Measurements from ENCODE around the gene FUNDC2.

Gene FUNDC2

DNA sequence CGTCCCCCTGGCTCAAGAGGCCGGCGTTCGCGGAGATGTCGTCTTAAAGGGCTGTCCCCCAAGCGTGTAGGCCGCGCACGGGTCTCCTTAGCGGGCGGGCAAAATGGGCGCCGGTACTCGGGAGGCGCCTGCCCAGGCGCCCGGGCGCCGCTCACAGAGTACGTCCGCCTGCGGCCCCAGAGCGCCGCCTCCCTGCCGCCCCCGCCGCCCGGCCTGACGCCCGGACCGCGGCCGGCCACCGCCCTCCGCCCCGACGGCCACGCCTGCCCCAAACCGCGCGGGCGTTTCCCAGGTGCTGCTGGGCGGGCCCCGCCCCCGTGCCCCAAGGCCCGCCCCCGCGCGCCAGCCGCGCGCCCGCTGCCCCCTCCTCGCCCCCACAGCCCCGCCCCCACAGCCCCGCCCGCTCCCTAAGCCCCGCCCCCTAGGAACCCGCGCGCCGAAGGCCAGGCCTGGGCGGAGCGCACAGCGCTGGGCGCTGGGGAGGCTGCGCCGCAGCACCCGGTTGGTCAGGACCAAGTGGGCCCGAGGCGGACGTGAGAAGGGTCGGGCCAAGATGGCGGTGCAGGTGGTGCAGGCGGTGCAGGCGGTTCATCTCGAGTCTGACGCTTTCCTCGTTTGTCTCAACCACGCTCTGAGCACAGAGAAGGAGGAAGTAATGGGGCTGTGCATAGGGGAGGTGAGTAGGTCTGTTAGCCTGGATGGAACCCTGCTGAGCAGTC lies 44.5 kb downstream of the FUNDC2 start, which contains the start of the genes BRCC3, CMC4 and MTCP1:
Gene BRCC3 (plus strand): TSS at position 534 of the 719 bp plus-strand sequence. CDS start 20 bp downstream, at position 554.
Gene CMC4 (minus strand): TSS at position 162 of the 719 bp plus-strand sequence. CDS start 7,113 bp downstream, outside the sequence.
Gene MTCP1 (minus strand): TSS at position 162 of the 719 bp plus-strand sequence. CDS start 5,126 bp downstream, outside the sequence.
- DNase-seq: peak; percentile 60

DNA sequence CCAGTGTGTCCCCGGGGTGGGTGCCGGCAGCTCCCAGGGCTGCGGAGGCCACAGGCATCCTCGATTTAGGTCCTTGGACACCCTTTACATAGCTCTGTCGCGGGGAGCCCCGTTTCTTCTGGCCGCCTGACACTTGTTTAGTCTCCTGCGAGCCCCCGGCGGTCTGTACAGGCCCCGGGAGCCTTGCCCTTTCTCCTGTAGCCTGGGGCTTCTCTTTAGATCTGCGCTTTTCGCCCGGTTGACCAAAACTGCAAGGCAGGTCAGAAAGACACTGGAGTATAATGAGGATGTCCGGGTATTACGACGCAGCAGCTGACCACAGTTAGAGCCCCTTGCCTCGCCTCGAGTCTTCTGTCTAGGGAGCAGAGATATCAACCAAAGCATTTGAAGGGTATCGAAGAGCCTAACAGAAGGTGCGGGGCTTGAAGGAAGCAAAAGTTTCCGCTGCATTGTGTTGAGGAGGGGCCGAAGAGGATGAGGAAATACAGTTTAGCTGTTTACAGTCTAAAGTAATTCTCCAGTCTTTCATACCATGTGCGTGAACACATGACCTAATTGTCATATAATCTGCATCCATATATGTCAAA lies 45.1 kb downstream of the FUNDC2 start:
- DNase-seq: no peak

DNA sequence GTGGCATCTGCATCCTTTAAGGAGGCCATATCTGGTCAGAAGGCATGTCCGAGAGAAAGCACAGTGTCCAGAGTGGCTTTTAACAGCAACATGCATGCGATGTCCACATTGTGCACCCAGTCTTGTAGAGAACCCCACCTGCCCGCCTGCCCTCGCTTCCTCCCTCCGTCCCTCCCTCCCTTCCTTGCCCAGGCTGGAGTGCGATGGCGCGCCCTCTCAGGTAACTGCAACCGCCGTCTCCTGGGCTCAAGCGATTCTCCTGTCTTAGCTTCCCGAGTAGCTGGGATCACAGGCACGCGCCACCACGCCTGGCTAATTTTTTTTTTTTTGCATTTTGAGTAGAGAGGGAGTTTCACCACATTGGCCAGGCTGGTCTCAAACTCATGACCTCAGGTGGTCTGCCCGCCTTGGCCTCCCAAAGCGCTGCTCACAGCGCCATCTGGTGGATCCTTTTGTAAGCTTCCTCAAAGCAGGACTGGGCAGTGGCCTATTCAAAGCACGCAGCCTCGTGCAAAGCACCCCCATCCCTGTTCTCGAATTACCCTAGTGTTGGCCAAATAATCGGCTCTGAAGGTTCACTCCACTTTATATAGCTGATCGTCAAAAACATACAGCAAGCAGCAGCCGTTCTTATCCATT lies 59.7 kb downstream of the FUNDC2 start:
- peak; percentile 10 for DNase-seq

DNA sequence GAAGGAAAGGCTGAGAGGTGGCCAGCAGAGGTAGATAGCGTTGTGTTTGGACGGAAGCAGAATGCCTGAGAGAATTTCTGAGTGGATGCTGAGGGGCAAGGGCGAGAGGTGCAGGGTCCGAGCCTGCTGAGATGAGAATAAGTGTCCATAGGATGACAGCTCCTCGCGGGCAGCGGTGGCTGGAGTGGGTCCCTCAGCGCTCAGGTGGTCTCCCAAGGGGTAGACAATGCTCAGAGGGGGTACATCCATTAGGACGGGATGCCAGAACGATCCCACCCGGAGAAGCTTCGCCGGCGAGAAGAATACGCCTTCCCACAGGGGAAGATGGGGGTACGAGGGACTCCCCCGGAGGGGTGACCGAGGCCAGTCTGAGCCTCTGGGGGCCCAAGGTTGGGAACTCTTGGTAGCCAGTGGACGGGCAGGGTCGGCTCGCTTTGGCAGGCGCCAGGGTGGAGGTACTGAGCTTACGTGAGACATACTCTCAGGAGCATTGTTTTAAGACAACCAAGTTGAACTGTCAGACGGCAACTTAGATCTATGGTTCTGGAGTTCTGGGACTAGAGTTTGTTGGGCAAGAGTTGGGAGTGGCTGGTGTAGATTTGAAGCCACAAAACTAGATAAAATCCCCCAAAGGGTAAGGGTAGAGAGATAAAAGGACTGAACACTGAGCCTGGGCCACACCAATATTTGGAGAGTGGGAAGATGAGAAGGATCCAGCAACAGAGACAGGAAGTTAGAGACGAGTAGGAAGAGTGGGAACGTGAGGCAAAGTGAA lies 60.5 kb downstream of the FUNDC2 start:
- DNase-seq: no peak

DNA sequence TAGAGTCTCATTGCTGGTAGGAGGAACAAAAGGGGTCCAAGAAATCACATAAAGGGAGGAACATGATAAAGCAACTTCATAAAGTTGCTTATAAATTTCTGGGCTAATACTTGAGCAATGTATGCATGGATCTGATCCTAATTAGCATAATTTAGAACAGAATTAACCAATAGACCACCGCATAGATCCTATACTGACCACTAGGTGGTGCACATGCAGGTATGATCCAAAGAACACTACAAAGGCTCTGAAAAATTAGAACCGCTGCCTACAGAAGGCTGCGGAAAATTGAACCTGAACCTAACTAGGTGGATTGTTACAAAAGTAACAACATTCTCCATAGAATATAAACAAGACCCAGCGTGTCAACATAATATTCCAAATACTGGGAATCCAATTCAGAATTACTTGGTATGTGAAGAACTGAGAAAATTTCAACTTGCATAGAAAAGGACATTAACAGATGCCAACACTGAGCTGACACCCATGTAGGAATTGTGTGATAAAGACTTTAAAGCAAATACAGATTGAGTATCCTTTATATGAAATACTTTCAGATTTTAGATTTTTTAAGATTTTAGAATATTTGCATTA lies 67.9 kb downstream of the FUNDC2 start:
- no peak for DNase-seq

DNA sequence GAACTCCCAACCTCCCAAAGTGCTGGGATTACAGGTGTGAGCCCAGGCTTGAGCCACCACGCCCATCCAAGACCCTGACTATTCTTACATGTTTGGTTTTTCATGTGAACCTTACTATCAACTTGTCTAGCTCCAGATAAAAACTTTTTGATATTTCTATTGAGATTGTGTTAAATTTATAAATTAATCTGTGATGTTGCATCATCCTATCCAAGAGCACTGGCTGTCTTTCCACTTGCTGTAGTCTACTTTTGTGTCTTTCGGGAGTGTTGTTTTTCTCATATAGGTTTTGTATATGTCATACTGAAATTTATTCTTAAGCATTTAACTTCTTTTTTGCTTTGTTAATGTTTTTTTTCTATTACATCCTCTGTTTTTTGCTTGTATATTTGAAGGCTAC lies 79.3 kb downstream of the FUNDC2 start:
- DNase-seq: no peak

DNA sequence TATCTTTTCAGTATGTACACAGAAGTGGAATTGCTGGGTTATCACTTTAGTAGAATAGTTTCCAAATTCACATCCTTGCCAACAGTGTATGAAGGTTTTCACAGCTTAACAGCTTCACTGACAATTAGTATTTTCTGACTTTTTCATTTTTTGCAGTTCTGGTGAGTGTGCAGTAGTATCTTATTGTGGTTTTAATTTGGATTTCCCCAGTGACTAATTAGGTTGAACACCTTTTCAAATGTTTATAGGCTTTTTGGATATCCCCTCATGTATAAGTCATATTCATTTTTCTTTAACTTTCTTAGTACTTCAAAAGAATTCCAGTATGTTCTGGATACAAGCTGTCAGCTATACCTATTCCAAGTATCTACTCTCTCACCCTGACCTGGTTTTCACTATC lies 81.8 kb downstream of the FUNDC2 start:
- DNase-seq: no peak

Data from activated CD4-positive, alpha-beta T cell treated with anti-CD3 and anti-CD28 coated beads for 1 hour (primary cell).